Lower leg skin (tissue), 4 donors: Measurements from ENCODE around the gene ZNF202. TPM values are rescaled to one million over a fixed set of nuclear protein-coding genes. Genes with fewer than 3 reads are reported as not detected.

Experiments
- DNase-seq, 2 donors: peaks; one replicate each; pipeline ENCODE4 v3.0.0-alpha.2; 2019; ENCODE audit warnings: low spot score in 2 of 2
- H3K4me3 ChIP-seq: fragments of 200-600 bp; sonication (generic); 2 replicates; pipeline ENCODE4 v1.5.1; 2017; ENCODE audit warnings: mild to moderate bottlenecking, low read depth; ENCODE audit not compliant: poor library complexity, severe bottlenecking
- POLR2A ChIP-seq, 2 donors: fragments of 450-650 bp; IDR thresholded peaks; one replicate each; pipeline ENCODE4 v1.6.1; 2016 to 2017; ENCODE audit warnings: antibody characterized with exemption in 2 of 2, mild to moderate bottlenecking in 1 of 2, moderate library complexity in 1 of 2
- WGBS, 2 donors: methylation state at CpG; one replicate each; pipeline ENCODE4 v1.1.5; 2018; 5-methylcytosine and 5-hydroxymethylcytosine counted together
- intact Hi-C: fragments of 100-400 bp; cut with DNase I; formaldehyde crosslinking; loops from one replicate; pipeline ENCODE4 v1.15.0; 2023; ENCODE audit warnings: low total_unique reads
- total RNA-seq, 4 donors: library from RNA; depleted of rRNA; stranded (reverse); fragments of >200 nt; gene quantifications; one replicate each; pipeline ENCODE4 v1.1.0, GENCODE V29; 2016
- TF ChIP-seq, protein P1 (sequence below), 3 donors: fragments of 450-650 bp; IDR thresholded peaks; one replicate each; pipeline ENCODE4 v1.5.1; 2016; ENCODE audit warnings: antibody characterized with exemption in 3 of 3, mild to moderate bottlenecking in 3 of 3, moderate library complexity in 2 of 3

The ZNF202 gene
- total RNA-seq, 4 donors from 2014 or later, result 6.9 to 8.5 (median 7.9) TPM

DNA sequence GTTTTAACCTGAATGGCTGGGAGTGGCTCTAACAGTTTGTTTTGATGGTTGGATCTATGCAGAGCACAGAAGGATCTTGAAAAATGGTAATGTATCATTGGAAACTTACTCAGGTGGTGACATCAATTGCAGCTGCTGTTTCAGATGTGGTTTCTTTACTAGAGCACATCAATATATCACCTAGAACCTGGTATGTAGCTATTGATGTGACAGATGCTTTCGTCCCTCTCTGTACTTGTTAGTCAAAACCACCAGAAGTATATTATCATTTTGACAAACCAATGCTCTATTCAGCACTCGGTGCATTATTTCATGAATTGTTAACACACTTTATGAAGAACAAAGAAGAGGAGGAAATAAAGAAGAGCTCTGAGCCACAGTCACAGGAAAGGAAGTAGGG lies 60.4 kb downstream of the ZNF202 start:
- no peak for TF ChIP-seq POLR2A (IDR thresholded peaks at IDR 0.05)
- TF ChIP-seq, protein P1, sequence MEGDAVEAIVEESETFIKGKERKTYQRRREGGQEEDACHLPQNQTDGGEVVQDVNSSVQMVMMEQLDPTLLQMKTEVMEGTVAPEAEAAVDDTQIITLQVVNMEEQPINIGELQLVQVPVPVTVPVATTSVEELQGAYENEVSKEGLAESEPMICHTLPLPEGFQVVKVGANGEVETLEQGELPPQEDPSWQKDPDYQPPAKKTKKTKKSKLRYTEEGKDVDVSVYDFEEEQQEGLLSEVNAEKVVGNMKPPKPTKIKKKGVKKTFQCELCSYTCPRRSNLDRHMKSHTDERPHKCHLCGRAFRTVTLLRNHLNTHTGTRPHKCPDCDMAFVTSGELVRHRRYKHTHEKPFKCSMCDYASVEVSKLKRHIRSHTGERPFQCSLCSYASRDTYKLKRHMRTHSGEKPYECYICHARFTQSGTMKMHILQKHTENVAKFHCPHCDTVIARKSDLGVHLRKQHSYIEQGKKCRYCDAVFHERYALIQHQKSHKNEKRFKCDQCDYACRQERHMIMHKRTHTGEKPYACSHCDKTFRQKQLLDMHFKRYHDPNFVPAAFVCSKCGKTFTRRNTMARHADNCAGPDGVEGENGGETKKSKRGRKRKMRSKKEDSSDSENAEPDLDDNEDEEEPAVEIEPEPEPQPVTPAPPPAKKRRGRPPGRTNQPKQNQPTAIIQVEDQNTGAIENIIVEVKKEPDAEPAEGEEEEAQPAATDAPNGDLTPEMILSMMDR (IDR thresholded peaks at IDR 0.05), result no peak
- DNase-seq, result no peak
- intact Hi-C loops, result no loop called here
- H3K4me3 ChIP-seq, result no peak overlapping the region
- 31 to 52% methylated on average over 2 of the region's 2 CpGs for WGBS, 2 donors

DNA sequence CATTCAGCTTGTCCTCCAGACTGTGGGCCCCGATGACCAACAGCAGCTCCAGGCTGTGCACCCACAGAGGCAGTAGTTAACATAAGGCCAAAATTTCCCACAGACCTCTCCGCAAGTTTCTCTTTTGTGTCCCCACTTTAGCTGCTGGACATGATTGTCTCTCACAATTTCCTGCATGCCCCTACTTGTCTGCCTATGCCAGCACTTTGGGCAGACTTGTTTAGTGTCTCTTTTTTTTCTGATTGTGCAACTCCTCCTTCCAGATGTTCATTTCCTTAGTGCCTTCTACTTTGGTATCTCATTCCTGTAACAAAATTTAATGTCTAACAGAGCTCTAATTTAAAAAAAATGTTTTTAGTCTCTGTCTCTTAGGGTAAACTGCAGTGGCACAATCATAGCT lies 63.2 kb downstream of the ZNF202 start:
- intact Hi-C loops, result no loop called here
- no peak for TF ChIP-seq POLR2A (IDR thresholded peaks at IDR 0.05)
- TF ChIP-seq, protein P1 (IDR thresholded peaks at IDR 0.05), result no peak
- 86 to 90% methylated on average over 2 of the region's 2 CpGs for WGBS, 2 donors

DNA sequence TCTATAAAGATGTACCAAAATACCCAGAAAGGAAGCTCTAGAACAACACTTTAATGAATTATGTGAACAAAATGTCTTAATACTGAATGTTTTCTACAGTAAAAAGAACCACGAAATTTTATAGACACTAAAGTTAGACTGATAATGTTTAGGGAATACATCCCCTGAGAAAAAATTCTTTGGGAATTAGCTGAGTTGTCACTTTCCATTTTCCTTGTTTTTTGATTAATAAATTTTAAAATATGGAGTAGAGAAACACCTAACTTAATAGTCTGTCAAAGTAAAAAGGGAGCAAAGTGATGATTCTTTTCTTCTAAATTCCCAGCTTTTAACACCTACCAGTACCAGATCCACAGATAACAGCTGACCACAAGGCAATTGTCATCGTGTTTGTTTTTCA lies 64.0 kb downstream of the ZNF202 start:
- TF ChIP-seq POLR2A (IDR thresholded peaks at IDR 0.05), result no peak
- TF ChIP-seq, protein P1 (IDR thresholded peaks at IDR 0.05), result no peak
- DNase-seq, result no peak
- WGBS, 2 donors, result 65 to 69% methylated on average over 2 of the region's 2 CpGs
- intact Hi-C loops, result no loop called here
- no peak overlapping the region for H3K4me3 ChIP-seq

More for the DNA sequence above, 63.2 kb downstream of the ZNF202 start:
- H3K4me3 ChIP-seq, result no peak overlapping the region
- DNase-seq, result no peak

DNA sequence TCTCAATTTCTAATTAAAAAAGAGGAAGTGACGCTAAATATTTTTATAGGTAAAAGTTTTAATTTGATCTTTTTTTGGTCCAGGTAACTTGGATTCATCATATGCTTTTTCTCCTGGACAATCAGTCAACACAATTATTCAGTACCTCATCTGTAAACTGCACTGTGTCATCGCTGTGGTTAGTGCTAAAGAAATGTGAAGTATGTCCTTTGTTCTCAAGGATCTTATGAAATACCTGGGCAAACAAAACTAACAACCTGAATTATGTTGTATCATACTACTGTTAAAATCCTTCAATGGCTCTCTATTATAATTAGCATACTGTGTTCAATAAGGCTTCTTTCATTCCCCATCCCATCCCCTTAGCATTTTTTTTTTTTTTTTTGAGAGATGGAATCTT lies 67.2 kb downstream of the ZNF202 start:
- no peak for DNase-seq
- TF ChIP-seq POLR2A (IDR thresholded peaks at IDR 0.05), result no peak
- TF ChIP-seq, protein P1 (IDR thresholded peaks at IDR 0.05), result no peak
- 40 to 63% methylated on average over 2 of the region's 2 CpGs for WGBS, 2 donors
- no peak overlapping the region for H3K4me3 ChIP-seq
- intact Hi-C loops, result no loop called here

Other genes with a start within 250 kb of the ZNF202 start
- gene SCN3B, start 87.0 kb downstream of the ZNF202 start, total RNA-seq, result 1 to 10 TPM in 2 of 4 donors, under 1 TPM in 2; 0.51 to 5.1 (median 0.92) TPM
- not detected for gene OR6X1, start 12.9 kb upstream of the ZNF202 start, total RNA-seq
- gene OR6M1, start 64.7 kb upstream of the ZNF202 start, total RNA-seq, result not detected
- gene TMEM225, start 144.0 kb upstream of the ZNF202 start, total RNA-seq, result not detected
- under 1 TPM in 1 of 4 donors, not detected in 3; 0.06 TPM for gene OR8D4, start 160.5 kb upstream of the ZNF202 start, total RNA-seq
- not detected for gene OR4D5, start 198.0 kb upstream of the ZNF202 start, total RNA-seq
- gene OR6T1, start 202.2 kb upstream of the ZNF202 start, total RNA-seq, result not detected
- gene OR10S1, start 236.1 kb upstream of the ZNF202 start, total RNA-seq, result not detected